KOPT-K1 (cell line): Measurements from ENCODE around the gene LRWD1.
"Not testable (repeated sequence)": the region's sequence is repeated elsewhere in the genome, so short reads cannot be mapped to it uniquely, and the experiment has no call there.

Experiments used
- H3K27ac ChIP-seq: fragments of 200-600 bp; sonication (generic); 2 replicates; pipeline ENCODE4 v1.5.1; 2016; ENCODE audit warnings: antibody characterized with exemption, mild to moderate bottlenecking, low read depth, low read length; ENCODE audit not compliant: poor library complexity, severe bottlenecking
- H3K36me3 ChIP-seq: fragments of 200-600 bp; sonication (generic); 2 replicates; pipeline ENCODE4 v1.5.1; 2017; ENCODE audit warnings: antibody characterized with exemption, mild to moderate bottlenecking, low read length, moderate library complexity; ENCODE audit not compliant: insufficient read depth
- H3K9me3 ChIP-seq: fragments of 200-600 bp; sonication (generic); 2 replicates; pipeline ENCODE4 v1.5.1; 2017; ENCODE audit warnings: antibody characterized with exemption, low read length, mild to moderate bottlenecking; ENCODE audit not compliant: insufficient read depth, poor library complexity, severe bottlenecking

The LRWD1 gene

DNA sequence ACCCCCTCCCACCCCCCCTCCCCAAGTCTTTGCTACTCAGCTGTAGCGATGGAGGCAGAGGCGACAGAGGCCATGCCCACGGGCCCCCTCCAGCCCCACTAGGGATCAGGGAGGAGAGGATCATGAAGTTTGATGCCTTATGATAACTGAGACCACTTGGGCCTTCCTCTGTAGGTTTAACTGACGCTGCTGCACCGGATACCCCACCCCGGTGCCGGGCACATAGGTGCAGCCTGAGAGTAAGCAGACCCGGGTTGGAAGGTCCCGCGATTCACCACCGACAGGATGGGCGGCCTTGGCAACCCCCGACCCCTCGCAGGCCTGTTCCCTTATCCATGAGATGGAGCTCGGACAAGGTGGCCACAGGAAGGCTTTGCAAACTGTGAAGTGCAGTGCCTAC is 29.2 kb downstream of the LRWD1 start:
- not testable (repeated sequence) for H3K9me3 ChIP-seq, H3K36me3 ChIP-seq, H3K27ac ChIP-seq

DNA sequence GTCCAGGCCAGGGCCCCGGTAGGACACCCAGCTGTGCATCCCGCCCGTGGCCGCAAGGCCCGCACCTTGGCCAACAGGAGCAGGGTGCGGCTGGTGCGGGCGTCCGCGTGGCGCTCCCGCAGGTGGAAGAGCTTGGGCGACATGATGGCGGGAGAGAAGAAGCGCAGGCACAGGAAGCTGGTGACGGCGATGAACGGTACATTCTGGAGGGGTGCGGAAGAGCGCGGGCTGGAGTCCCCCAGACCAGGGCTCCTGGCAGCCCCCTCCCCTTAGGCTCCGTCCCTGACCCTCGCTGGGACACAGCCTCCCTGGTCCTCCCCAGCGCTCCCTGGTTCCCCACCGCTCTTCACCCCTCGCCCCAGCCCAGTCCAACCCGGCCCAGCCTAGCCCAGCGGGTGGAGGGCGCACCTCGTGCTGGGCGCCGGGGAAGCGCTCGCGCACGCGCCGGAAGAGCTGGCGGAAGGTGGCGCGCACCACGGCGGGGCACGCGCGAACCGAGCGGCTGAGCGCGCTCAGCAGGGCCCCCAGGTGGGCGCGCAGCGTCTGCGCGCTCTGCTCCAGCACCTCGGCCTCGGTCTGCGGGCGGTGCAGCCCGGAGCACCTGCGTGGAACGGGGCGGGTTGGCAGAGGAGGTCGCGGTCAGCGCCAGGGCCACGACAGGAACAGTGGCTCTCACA is 29.8 kb downstream of the LRWD1 start:
- not testable (repeated sequence) for H3K36me3 ChIP-seq, H3K27ac ChIP-seq, H3K9me3 ChIP-seq

GRCh38 chr7:102496861-102497260 is 32.1 kb downstream of the LRWD1 start:
- H3K27ac ChIP-seq, H3K36me3 ChIP-seq, H3K9me3 ChIP-seq: not testable (repeated sequence)

GRCh38 chr7:102497308-102497707 is 32.5 kb downstream of the LRWD1 start:
- H3K9me3 ChIP-seq, H3K36me3 ChIP-seq, H3K27ac ChIP-seq: not testable (repeated sequence)

DNA sequence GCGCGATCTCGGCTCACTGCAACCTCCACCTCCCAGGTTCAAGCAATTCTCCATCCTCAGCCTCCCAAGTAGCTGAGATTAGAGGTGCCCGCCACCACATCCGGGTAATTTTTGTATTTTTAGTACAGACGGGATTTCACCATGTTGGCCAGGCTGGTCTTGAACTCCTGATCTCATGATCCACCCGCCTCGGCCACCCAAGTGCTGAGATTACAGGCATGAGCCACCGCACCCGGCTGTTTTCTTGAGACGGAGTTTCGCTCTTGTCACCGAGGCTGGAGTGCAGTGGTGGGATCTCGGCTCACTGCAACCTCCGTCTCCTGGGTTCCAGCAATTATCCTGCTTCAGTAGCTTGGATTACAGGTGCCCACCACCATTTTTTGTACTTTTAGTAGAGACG is 33.5 kb downstream of the LRWD1 start:
- H3K9me3 ChIP-seq, H3K27ac ChIP-seq, H3K36me3 ChIP-seq: not testable (repeated sequence)

DNA sequence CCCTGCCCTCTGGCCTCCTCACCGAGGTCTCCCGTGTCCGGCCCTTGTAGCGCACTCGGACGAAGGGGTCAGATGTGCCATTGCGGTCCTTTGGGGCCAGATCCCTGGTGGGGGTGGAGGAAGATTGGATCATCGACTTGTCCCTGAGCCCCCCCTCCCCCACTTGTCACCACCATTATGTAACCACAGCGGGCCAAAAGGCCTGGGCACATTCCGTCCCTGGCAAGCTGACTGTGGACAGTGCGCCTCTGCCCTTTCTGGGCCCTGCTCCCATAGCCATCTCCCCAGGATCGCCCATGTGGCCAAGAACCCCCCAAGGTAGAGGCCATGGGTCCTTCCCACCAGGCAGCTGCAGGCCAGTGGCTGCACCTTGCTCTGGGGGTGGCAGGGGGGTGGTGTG is 38.4 kb downstream of the LRWD1 start:
- H3K27ac ChIP-seq, H3K36me3 ChIP-seq, H3K9me3 ChIP-seq: not testable (repeated sequence)

GRCh38 chr7:102505298-102506185 is 40.8 kb downstream of the LRWD1 start:
- not testable (repeated sequence) for H3K9me3 ChIP-seq, H3K27ac ChIP-seq, H3K36me3 ChIP-seq

GRCh38 chr7:102507410-102508088 is 42.8 kb downstream of the LRWD1 start:
- H3K9me3 ChIP-seq, H3K27ac ChIP-seq, H3K36me3 ChIP-seq: not testable (repeated sequence)

GRCh38 chr7:102510575-102510974 is 45.8 kb downstream of the LRWD1 start:
- not testable (repeated sequence) for H3K9me3 ChIP-seq, H3K27ac ChIP-seq, H3K36me3 ChIP-seq

DNA sequence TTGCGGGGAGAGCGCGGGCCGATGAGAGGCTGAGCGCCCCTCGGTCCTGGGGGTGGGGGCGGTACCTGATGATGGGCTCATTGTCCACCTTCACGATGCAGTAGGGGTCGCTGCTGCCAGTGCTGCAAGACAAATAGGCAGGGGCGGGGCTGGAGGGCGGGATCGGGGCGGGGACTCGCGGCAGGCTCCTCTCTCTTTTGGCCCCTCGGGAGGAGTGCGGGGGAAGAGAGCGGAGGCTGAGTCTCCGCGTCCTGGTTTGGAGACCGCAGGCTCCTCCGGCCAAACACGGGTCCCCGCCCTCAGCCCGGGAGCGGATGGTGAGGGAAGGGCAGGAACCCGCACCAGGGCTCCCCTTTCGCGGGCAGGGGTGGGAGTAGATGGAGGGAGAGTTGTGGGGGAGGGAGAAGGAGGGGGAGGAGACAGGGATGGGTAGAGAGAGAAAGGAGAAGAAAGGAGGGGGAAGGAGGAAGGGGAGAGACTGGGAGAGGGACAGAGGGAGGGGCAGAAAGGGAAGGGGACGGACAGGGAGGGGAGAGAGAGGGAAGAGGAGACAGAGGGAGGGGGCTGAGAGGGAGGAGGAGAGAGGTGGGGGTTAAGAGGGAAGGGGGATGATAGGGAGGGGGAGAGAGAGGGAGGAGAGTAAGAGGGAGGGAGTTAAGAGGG is 47.2 kb downstream of the LRWD1 start:
- not testable (repeated sequence) for H3K9me3 ChIP-seq, H3K36me3 ChIP-seq, H3K27ac ChIP-seq

DNA sequence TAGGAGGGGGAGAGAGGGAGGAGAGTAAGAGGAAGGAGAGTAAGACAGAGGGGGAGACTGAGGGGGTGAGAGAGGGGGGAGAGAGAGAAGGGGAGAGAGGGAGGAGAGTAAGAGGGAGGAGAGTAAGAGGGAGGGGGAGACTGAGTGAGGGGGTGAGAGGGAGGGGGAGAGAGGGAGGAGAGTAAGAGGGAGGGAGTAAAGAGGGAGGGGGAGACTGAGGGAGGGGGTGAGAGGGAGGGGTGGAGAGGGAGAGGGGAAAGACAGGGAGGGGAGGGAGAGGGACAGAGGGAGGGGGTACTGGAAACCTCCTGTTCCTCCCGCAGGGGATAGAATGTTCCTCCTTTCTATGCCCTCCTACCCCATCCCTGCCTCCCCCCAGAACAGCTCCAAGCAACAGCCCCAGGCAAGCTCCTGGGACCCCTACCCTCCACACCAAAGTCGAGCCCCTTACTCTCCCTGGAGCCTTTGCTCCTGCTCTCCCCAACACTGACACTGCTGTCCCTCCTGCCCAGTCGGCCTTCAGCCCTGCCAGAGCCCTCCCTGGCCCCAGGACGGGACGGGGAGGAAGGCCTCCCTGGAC is 47.9 kb downstream of the LRWD1 start:
- not testable (repeated sequence) for H3K9me3 ChIP-seq, H3K36me3 ChIP-seq, H3K27ac ChIP-seq

DNA sequence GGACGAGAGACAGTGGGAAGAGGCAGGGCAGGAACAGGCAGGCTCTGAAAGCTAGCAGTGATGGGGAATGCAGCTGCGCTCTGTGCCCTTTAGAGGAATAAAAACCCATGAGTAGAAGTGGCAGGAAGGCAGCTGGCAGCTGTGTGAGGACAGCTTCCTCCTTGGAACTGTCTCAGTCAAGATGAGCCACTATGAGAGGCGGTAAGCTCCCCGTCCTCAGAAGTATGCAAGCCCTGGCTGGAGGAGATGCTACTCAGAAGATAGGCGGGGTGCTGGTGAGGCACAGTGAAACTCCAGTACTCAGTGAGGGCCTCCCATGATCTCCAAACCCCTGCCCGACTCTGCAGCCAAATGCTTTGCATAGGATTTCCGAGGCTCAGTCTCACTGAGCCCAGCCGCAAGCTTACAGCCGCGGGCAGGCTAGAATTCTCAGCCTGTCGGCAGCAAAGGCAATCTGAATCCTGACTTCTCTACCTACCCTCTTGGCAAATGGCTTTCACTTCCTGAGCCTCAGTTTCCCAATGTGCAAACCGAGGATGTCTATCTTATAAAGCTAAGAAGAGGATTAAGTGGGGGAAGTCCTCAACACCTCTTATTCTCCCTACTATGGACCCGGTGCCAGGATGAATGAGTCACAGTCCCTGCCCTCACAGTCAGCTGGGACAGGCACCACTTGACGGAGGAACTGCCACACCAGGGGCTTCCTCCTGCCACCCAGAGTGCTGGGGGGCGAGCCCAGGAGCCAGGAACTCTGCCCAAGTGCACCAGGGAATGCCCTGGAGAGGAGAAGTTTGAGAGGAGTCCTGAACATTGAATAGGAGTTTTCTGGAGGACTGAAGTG is 50.3 kb downstream of the LRWD1 start:
- H3K9me3 ChIP-seq, H3K36me3 ChIP-seq, H3K27ac ChIP-seq: not testable (repeated sequence)

DNA sequence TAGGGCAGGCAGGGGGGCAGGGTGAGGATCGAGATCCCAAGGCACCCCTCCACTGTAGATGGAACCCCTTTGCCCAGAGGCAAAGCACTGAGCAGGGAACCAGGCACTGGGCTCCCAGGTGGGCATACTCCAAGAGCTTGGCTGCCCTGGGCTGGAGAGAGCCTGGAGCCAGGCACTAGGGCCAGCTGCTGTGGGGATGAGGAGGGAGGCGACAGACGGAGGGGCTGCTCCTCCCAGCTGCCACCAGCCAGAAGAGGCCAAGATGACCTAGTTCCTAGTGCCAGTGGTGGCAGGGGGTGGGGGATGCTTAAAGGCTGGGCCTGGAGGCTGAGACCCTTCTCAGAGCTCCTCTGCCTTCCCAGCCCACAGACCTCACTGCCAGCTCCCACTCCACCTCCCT is 51.1 kb downstream of the LRWD1 start:
- not testable (repeated sequence) for H3K9me3 ChIP-seq, H3K36me3 ChIP-seq, H3K27ac ChIP-seq

GRCh38 chr7:102516951-102517350 is 52.2 kb downstream of the LRWD1 start:
- not testable (repeated sequence) for H3K27ac ChIP-seq, H3K9me3 ChIP-seq, H3K36me3 ChIP-seq
